Ovary (tissue), 9 donors: ENCODE data around the gene GYG1. TPM values are rescaled to one million over a fixed set of nuclear protein-coding genes. Genes with fewer than 3 reads are reported as not detected.

Experiments used
- DNase-seq, 5 donors: peaks; one replicate each; pipeline ENCODE4 v3.0.0-alpha.2; 2019 to 2020
- H3K27ac ChIP-seq, 2 donors: fragments of 200-600 bp; one replicate each; pipeline versions ENCODE4 v1.5.1 to v1.8.0; 2019 to 2022
- H3K27me3 ChIP-seq: fragments of 200-600 bp; one replicate; pipeline ENCODE4 v1.8.0; 2022
- H3K36me3 ChIP-seq: fragments of 200-600 bp; sonication (generic); one replicate; pipeline ENCODE4 v1.5.1; 2019
- H3K4me1 ChIP-seq: one replicate; pipeline ENCODE4 v1.8.1; 2013; ENCODE audit warnings: mild to moderate bottlenecking, moderate library complexity; ENCODE audit not compliant: insufficient read depth
- H3K4me3 ChIP-seq: fragments of 200-600 bp; sonication (generic); one replicate; pipeline ENCODE4 v1.5.1; 2017
- H3K9me3 ChIP-seq, 2 donors: fragments of 200-600 bp in 1 of 2; sonication (generic) in 1 of 2; one replicate each; pipeline versions ENCODE4 v1.5.1 to v1.8.1; 2013 to 2019; ENCODE audit warnings: mild to moderate bottlenecking in 1 of 2, moderate library complexity in 1 of 2
- CTCF ChIP-seq, 3 donors: fragments of 450-650 bp in 2 of 3; fragments of 200-600 bp in 1 of 3; IDR thresholded peaks; one replicate each; pipeline versions ENCODE4 v1.5.1 to v1.8.0; 2016 to 2022; ENCODE audit warnings: antibody characterized with exemption in 3 of 3, mild to moderate bottlenecking in 1 of 3
- EP300 ChIP-seq: sonication (generic); formaldehyde crosslinking; IDR thresholded peaks from one replicate; pipeline ENCODE4 v1.6.1; 2017; ENCODE audit warnings: antibody characterized with exemption
- POLR2A ChIP-seq: fragments of 450-650 bp; IDR thresholded peaks from one replicate; pipeline ENCODE4 v1.6.1; 2017; ENCODE audit warnings: antibody characterized with exemption, mild to moderate bottlenecking, moderate library complexity
- WGBS, 3 donors: extraction: QIAGEN DNeasy Blood & Tissue Kit in 1 of 3; methylation state at CpG; one replicate each; pipeline versions ENCODE4 v1.1.5 to v1.1.7; 2013 to 2017; 5-methylcytosine and 5-hydroxymethylcytosine counted together
- intact Hi-C, 4 donors: fragments of 100-400 bp; cut with DNase I; formaldehyde crosslinking; loops; one replicate each; pipeline versions ENCODE4 v1.11.0 to v1.15.1; 2022 to 2023
- polyA plus RNA-seq, 2 donors: library from polyadenylated mRNA; stranded (reverse); fragments of 200-250 nt in 1 of 2; fragments of 350-450 nt in 1 of 2; fragmentation: Illumina TruSeq in 1 of 2; extraction: RNeasy Lipid Tissue Mini Kit (QIAGEN cat#74804) in 1 of 2; gene quantifications; one replicate each; pipeline ENCODE4 v1.2.3, GENCODE V29; 2013 to 2014
- total RNA-seq, 7 donors: library from RNA; depleted of rRNA in 2 of 7; stranded (reverse); fragments of >200 nt in 2 of 7; fragmentation: NEBNext Ultra II Directional in 3 of 7; extraction: Animal tissue kit (Norgen Biotek cat#: 25700) in 3 of 7; gene quantifications; one replicate each; pipeline versions ENCODE4 v1.1.0 to v1.2.4, GENCODE V29; 2016 to 2023
- donor health status: DM: no; HTN: no; CAD: no; lungs with moderate emphysema.
- donor health status: DM: no; HTN: no; CAD: no.
- donor health status: Bipolar disorder and iron deficiency.
- donor health status: DM: yes; HTN: yes; CAD: no.
- donor health status: DM: no; HTN: no; CAD: no.
- donor health status: DM: yes; HTN: yes; CAD: no.

GYG1 gene
- total and polyA plus RNA-seq, 9 donors, result 23.8 to 86.1 (median 58.4) TPM

DNA sequence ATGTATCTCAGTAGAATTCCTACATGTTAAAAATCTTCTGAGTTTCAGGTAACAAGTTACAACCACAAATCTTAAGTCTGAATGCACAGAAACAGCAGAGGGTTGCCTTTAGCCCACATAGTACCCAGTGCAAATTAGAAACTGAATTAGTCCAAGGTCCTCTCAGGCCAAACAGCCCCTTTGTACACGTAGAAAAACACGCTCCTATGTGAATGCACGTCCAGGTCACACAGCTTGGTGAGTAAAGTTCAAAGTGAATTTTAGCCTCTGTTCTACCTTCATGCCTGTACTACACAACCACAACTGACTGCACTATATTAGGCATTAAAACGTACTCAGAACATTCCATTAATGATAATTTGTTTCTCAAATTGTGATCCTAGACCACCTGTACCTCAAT, 46.3 kb downstream of the GYG1 start:
- H3K4me3 ChIP-seq, result no peak overlapping the region
- DNase-seq, result no peak
- no peaks in the 10 kb centered on the region for H3K27me3 ChIP-seq
- no peaks in the 10 kb centered on the region for H3K4me1 ChIP-seq
- 86 to 93% (median 89%) methylated on average over 4 of the region's 4 CpGs for WGBS, 3 donors
- TF ChIP-seq EP300, result no peak
- no peaks in the 10 kb centered on the region for H3K9me3 ChIP-seq
- no peaks in the 10 kb centered on the region for H3K36me3 ChIP-seq
- no peak overlapping the region for H3K27ac ChIP-seq
- intact Hi-C loops, result no loop called here

GRCh38 chr3:149038322-149038721, 47.0 kb downstream of the GYG1 start:
- WGBS, 3 donors, result 83 to 89% (median 87%) methylated on average over 2 of the region's 2 CpGs
- no peaks in the 10 kb centered on the region for H3K36me3 ChIP-seq

GRCh38 chr3:149042789-149043386, 51.5 kb downstream of the GYG1 start:
- 76 to 83% (median 82%) methylated on average over 1 of the region's 1 CpG for WGBS, 3 donors
- H3K36me3 ChIP-seq, result no peaks in the 10 kb centered on the region

More at GRCh38 chr3:149038322-149038721, 47.0 kb downstream of the GYG1 start:
- DNase-seq, result no peak
- Histone ChIP-seq H3K27ac (no peak overlapping the region), H3K9me3 (no peaks in the 10 kb centered on the region), H3K27me3 (no peaks in the 10 kb centered on the region), H3K4me1 (no peaks in the 10 kb centered on the region), H3K4me3 (no peak overlapping the region)
- TF ChIP-seq EP300, result no peak
- no peak for TF ChIP-seq CTCF (IDR thresholded peaks at IDR 0.05)
- no peak for TF ChIP-seq POLR2A
- intact Hi-C loops, result no loop called here

GRCh38 chr3:149044339-149045083, 53.2 kb downstream of the GYG1 start:
- no peak for DNase-seq
- whole genome bisulfite sequencing, 3 donors, result 87 to 93% (median 88%) methylated on average over 5 of the region's 5 CpGs
- no peak for TF ChIP-seq EP300
- no peaks in the 10 kb centered on the region for H3K4me1 ChIP-seq
- no peaks in the 10 kb centered on the region for H3K27me3 ChIP-seq
- intact Hi-C loops, result no loop called here
- no peak overlapping the region for H3K4me3 ChIP-seq
- H3K36me3 ChIP-seq, result no peaks in the 10 kb centered on the region
- H3K9me3 ChIP-seq, result no peaks in the 10 kb centered on the region
- H3K27ac ChIP-seq, result no peak overlapping the region

More at GRCh38 chr3:149042789-149043386, 51.5 kb downstream of the GYG1 start:
- intact Hi-C loops, result no loop called here
- no peaks in the 10 kb centered on the region for H3K27me3 ChIP-seq
- DNase-seq, result no peak
- no peaks in the 10 kb centered on the region for H3K9me3 ChIP-seq
- no peak overlapping the region for H3K27ac ChIP-seq
- H3K4me1 ChIP-seq, result no peaks in the 10 kb centered on the region
- TF ChIP-seq POLR2A (no peak), CTCF (IDR thresholded peaks at IDR 0.05) (no peak), EP300 (no peak)
- H3K4me3 ChIP-seq, result no peak overlapping the region

DNA sequence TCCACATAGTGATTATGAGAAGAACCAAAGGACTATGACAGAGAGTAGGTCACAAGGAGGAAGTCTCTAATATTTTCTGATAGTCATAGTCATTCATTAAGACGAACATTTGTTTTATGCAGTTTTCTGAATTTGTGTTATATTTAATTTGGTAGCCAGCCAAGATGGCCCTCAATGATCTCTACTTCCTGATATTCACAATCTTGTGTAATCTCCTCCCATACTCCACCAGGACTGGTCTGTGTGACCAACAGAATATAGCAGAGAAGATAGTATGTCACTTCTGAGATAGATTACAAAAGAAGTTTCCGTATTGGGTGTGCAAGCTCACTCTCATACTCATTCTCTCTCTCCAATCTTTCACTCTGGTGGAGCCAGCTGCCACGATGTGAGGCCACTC, 64.2 kb downstream of the GYG1 start:
- Histone ChIP-seq H3K27me3 (no peaks in the 10 kb centered on the region), H3K4me3 (no peak overlapping the region), H3K27ac (no peak overlapping the region), H3K36me3 (no peaks in the 10 kb centered on the region), H3K4me1 (no peaks in the 10 kb centered on the region), H3K9me3 (no peaks in the 10 kb centered on the region)
- 86 to 89% (median 89%) methylated on average over 3 of the region's 3 CpGs for WGBS, 3 donors
- TF ChIP-seq CTCF (IDR thresholded peaks at IDR 0.05) (no peak), EP300 (no peak), POLR2A (no peak)
- intact Hi-C loops, result no loop called here
- DNase-seq, result no peak
